A673 (cell line): ENCODE results near the gene OR2D3.

Experiments used
- EZH2 ChIP-seq: fragments of 200-600 bp; sonication (generic); IDR thresholded peaks from 2 replicates; pipeline ENCODE4 v1.6.1; 2017; ENCODE audit warnings: borderline replicate concordance, low read depth, mild to moderate bottlenecking, mixed read lengths, antibody characterized with exemption, low read length; ENCODE audit not compliant: poor library complexity, severe bottlenecking
- TF ChIP-seq, protein P1 (sequence below): fragments of 300-800, 200-600 bp; sonication (generic); conservative IDR thresholded peaks from 2 replicates; pipeline ENCODE4 v1.5.1; 2017; ENCODE audit warnings: low read depth, mild to moderate bottlenecking, antibody characterized with exemption, low read length, moderate library complexity, mixed read lengths

- TF ChIP-seq, protein P1, sequence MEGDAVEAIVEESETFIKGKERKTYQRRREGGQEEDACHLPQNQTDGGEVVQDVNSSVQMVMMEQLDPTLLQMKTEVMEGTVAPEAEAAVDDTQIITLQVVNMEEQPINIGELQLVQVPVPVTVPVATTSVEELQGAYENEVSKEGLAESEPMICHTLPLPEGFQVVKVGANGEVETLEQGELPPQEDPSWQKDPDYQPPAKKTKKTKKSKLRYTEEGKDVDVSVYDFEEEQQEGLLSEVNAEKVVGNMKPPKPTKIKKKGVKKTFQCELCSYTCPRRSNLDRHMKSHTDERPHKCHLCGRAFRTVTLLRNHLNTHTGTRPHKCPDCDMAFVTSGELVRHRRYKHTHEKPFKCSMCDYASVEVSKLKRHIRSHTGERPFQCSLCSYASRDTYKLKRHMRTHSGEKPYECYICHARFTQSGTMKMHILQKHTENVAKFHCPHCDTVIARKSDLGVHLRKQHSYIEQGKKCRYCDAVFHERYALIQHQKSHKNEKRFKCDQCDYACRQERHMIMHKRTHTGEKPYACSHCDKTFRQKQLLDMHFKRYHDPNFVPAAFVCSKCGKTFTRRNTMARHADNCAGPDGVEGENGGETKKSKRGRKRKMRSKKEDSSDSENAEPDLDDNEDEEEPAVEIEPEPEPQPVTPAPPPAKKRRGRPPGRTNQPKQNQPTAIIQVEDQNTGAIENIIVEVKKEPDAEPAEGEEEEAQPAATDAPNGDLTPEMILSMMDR: no peak
- no peak for TF ChIP-seq EZH2
These were observed 8.1 kb downstream of the OR2D3 start for GRCh38 chr11:6928916-6929315.
